ENCODE measurements around the gene MEPCE.

The MEPCE gene

DNA sequence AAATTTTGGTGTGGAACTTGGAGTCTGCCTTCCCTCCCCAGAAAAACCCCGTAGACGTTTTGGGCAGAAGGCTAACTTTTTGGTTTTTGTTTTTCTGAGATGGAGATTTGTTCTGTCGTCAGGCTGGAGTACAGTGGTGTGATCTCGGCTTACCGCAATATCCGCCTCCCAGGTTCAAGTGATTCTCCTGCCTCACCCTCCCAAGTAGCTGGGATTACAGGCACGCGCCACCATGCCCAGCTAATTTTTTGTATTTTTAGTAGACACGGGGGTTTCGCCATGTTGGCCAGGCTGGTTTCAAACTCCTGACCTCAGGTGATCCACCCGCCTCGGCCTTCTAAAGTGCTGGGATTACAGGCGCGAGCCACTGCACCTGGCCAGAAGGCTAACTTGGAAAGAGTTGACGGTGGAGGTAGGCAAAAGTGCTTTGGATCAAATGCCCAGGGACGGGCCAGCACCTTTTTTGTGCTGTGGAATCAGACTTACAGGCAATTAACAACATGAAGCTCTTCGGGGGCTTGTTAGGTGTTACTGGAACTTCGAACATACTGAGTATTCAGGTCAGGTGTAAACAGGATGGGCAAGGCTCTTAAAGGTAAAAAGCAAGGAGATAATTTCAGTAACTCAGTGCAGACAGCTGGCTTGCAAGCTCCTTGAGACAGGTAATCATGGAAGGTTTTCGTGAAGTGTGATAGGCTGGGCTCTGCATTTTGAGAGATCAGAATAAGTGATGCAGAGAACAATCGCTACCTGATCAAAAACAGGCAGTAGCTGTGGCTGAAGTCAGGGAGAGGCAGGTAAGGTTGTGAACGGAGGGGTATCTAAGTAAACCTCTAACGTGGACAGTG lies 4.9 kb downstream of the MEPCE start:
- no peaks in the 10 kb centered on the region for H3K9me3 ChIP-seq (ENCODE audit: control insufficient read depth, insufficient read depth, low read depth, low read length)
- ChIA-PET CTCF (interaction anchor here (0.6 to 1.9 kb wide), 5 partner anchors 16 to 647 kb away, joined by 3 to 8 read pairs (median 3); no protein-coding TSS in a partner anchor), POLR2A (interaction anchor here (0.6 to 1.2 kb wide), 3 partner anchors 12 to 226 kb away, joined by 3 read pairs; partner anchors contain the start of genes FBXO24 and LRCH4)
- H3K4me3 ChIP-seq (ENCODE audit: low read depth, low read length): peak overlapping the region; percentile 84; the same call in 1 of the 2 replicates
- H3K27ac ChIP-seq (ENCODE audit: extremely low read depth, low read depth, low read length): peak overlapping the region; percentile 97
- peaks cover 4% of the 10 kb centered on the region for H3K4me1 ChIP-seq (ENCODE audit: control insufficient read depth, insufficient read depth, low read length)
- peaks cover 4 to 48% of the 10 kb centered on the region in 2 experiments; a peak in 2 of 3 replicates for H3K36me3 ChIP-seq (ENCODE audit: control insufficient read depth in 2 of 2, insufficient read depth in 1 of 2, low read length in 2 of 2)
- TF ChIP-seq ZNF214 (tag by site-specific recombination; IDR thresholded peaks at IDR 0.05; ENCODE audit: borderline replicate concordance) (no peak), ZNF48 (tag by site-specific recombination; IDR thresholded peaks at IDR 0.05) (no peak), ZBTB20 (tag by site-specific recombination; IDR thresholded peaks at IDR 0.05) (no peak), ZNF292 (tag by site-specific recombination; IDR thresholded peaks at IDR 0.05; ENCODE audit: borderline replicate concordance, low read depth) (no peak), ZNF426 (tag by site-specific recombination; IDR thresholded peaks at IDR 0.05) (no peak), ZNF600 (tag by site-specific recombination; IDR thresholded peaks at IDR 0.05) (0 out of 2 replicates have a peak, but pooled peaks have one; percentile 69), ZNF221 (tag by site-specific recombination; IDR thresholded peaks at IDR 0.05; ENCODE audit: borderline replicate concordance) (no peak), TCF7L2 (IDR thresholded peaks at IDR 0.05; ENCODE audit: borderline replicate concordance, low read depth, low read length) (no peak), ZNF514 (tag by site-specific recombination; IDR thresholded peaks at IDR 0.05) (no peak), ZBTB17 (tag by site-specific recombination; IDR thresholded peaks at IDR 0.05) (peak; percentile 9; the same call in 1 of the 2 replicates), RBAK (tag by site-specific recombination; IDR thresholded peaks at IDR 0.05) (no peak), ZNF274 (IDR thresholded peaks at IDR 0.05; ENCODE audit: low read length) (no peak), ZNF274 (tag by site-specific recombination; IDR thresholded peaks at IDR 0.05; ENCODE audit: borderline replicate concordance) (no peak), ZNF664 (tag by site-specific recombination; IDR thresholded peaks at IDR 0.05) (peak; percentile 65; the same call in 1 of the 2 replicates), ZNF302 (tag by site-specific recombination; IDR thresholded peaks at IDR 0.05; ENCODE audit: low read depth) (no peak), ZEB2 (tag by site-specific recombination; IDR thresholded peaks at IDR 0.05) (peak; percentile 12; the same call in 1 of the 2 replicates), ZNF529 (tag by site-specific recombination; IDR thresholded peaks at IDR 0.05; ENCODE audit: insufficient replicate concordance) (no peak), KLF9 (tag by site-specific recombination; IDR thresholded peaks at IDR 0.05; ENCODE audit: low read depth) (no peak), GLIS2 (tag by site-specific recombination; IDR thresholded peaks at IDR 0.05) (no peak), ZNF777 (tag by site-specific recombination; IDR thresholded peaks at IDR 0.05; ENCODE audit: borderline replicate concordance) (no peak)
- TF ChIP-seq, protein P1, sequence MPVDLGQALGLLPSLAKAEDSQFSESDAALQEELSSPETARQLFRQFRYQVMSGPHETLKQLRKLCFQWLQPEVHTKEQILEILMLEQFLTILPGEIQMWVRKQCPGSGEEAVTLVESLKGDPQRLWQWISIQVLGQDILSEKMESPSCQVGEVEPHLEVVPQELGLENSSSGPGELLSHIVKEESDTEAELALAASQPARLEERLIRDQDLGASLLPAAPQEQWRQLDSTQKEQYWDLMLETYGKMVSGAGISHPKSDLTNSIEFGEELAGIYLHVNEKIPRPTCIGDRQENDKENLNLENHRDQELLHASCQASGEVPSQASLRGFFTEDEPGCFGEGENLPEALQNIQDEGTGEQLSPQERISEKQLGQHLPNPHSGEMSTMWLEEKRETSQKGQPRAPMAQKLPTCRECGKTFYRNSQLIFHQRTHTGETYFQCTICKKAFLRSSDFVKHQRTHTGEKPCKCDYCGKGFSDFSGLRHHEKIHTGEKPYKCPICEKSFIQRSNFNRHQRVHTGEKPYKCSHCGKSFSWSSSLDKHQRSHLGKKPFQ (tag by site-specific recombination; IDR thresholded peaks at IDR 0.05): peak; percentile 65
- TF ChIP-seq, protein P2, sequence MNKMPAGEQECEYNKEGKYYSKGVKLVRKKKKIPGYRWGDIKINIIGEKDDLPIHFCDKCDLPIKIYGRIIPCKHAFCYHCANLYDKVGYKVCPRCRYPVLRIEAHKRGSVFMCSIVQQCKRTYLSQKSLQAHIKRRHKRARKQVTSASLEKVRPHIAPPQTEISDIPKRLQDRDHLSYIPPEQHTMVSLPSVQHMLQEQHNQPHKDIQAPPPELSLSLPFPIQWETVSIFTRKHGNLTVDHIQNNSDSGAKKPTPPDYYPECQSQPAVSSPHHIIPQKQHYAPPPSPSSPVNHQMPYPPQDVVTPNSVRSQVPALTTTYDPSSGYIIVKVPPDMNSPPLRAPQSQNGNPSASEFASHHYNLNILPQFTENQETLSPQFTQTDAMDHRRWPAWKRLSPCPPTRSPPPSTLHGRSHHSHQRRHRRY (tag by site-specific recombination; IDR thresholded peaks at IDR 0.05): no peak
- TF ChIP-seq, protein P3, sequence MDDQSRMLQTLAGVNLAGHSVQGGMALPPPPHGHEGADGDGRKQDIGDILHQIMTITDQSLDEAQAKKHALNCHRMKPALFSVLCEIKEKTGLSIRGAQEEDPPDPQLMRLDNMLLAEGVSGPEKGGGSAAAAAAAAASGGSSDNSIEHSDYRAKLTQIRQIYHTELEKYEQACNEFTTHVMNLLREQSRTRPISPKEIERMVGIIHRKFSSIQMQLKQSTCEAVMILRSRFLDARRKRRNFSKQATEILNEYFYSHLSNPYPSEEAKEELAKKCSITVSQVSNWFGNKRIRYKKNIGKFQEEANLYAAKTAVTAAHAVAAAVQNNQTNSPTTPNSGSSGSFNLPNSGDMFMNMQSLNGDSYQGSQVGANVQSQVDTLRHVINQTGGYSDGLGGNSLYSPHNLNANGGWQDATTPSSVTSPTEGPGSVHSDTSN (CRISPR knock-in tag; IDR thresholded peaks at IDR 0.05): no peak

All from HEK293 (cell line).